IMR-90 (cell line): Measurements from ENCODE around the gene ZBTB39. TPM values are rescaled to one million over a fixed set of nuclear protein-coding genes. Genes with fewer than 3 reads are reported as not detected.

Source experiments
- ATAC-seq: fragments of 200-7000 bp; cut with Tn5 transposase; 2 replicates; pipeline ENCODE4 v1.9.1; 2020; ENCODE audit warnings: low read depth, mild to moderate bottlenecking, moderate library complexity
- BruUV-seq: library from RNA; stranded (reverse); fragments of 400-500 nt; replicated peaks from 2 replicates; lab custom pipeline; 2021; lab: Mats Ljungman, UMichigan
- CTCF ChIA-PET: fragments of 300-600 bp; formaldehyde crosslinking; extraction: SDS; loops from one replicate; lab custom pipeline; 2021; ENCODE audit warnings: antibody characterized with exemption; lab: Yijun Ruan, JAX
- POLR2A ChIA-PET: fragments of 300-600 bp; sonication (Branson Sonifier 250); formaldehyde crosslinking; loops from one replicate; lab custom pipeline; 2022; ENCODE audit warnings: antibody characterized with exemption; ENCODE audit not compliant: unreplicated experiment; lab: Charles Lee
- DNase-seq: peaks from one replicate; pipeline ENCODE4 v3.0.0; 2013
- H2AFZ ChIP-seq: replicated peaks from 2 replicates; pipeline ENCODE3; 2013; ENCODE audit warnings: low read length, mild to moderate bottlenecking; ENCODE audit not compliant: poor library complexity
- H2AK5ac ChIP-seq: 2 replicates; pipeline ENCODE4 v1.6.1; 2013; ENCODE audit warnings: low read depth, low read length, inconsistent platforms
- H2AK9ac ChIP-seq: replicated peaks from 2 replicates; pipeline ENCODE3; 2013; ENCODE audit warnings: mild to moderate bottlenecking, low read depth, low read length, moderate library complexity; ENCODE audit not compliant: poor library complexity
- H2BK120ac ChIP-seq: 2 replicates; pipeline ENCODE4 v1.6.1; 2013; ENCODE audit warnings: low read depth, low read length, inconsistent platforms
- H2BK15ac ChIP-seq: 3 replicates; pipeline ENCODE4 v1.6.1; 2013; ENCODE audit warnings: low read depth, low read length, inconsistent platforms
- H2BK20ac ChIP-seq: 2 replicates; pipeline ENCODE4 v1.6.1; 2013; ENCODE audit warnings: low read depth, mild to moderate bottlenecking, inconsistent platforms, low read length, moderate library complexity
- H2BK5ac ChIP-seq: 2 replicates; pipeline ENCODE4 v1.6.1; 2013; ENCODE audit warnings: mild to moderate bottlenecking, low read depth, low read length, inconsistent platforms; ENCODE audit not compliant: poor library complexity, severe bottlenecking
- H3K14ac ChIP-seq: replicated peaks from 2 replicates; pipeline ENCODE4 v1.6.1; 2013; ENCODE audit warnings: low read depth, low read length, inconsistent platforms
- H3K18ac ChIP-seq: 2 replicates; pipeline ENCODE4 v1.6.1; 2013; ENCODE audit warnings: low read depth, low read length, control low read depth
- H3K23ac ChIP-seq: 2 replicates; pipeline ENCODE4 v1.6.1; 2013; ENCODE audit warnings: low read depth, low read length, inconsistent platforms
- H3K27ac ChIP-seq: 2 replicates; pipeline ENCODE4 v1.5.1; 2013; ENCODE audit warnings: mild to moderate bottlenecking, control low read depth, low read length; ENCODE audit not compliant: insufficient read depth
- H3K27me3 ChIP-seq: 2 replicates; pipeline ENCODE4 v1.6.1; 2013; ENCODE audit warnings: low read length; ENCODE audit not compliant: control insufficient read depth, insufficient read depth
- H3K36me3 ChIP-seq: 2 replicates; pipeline ENCODE4 v1.6.1; 2013; ENCODE audit warnings: low read length, mixed read lengths; ENCODE audit not compliant: control insufficient read depth, insufficient read depth
- H3K4ac ChIP-seq: 2 replicates; pipeline ENCODE4 v1.6.1; 2013; ENCODE audit warnings: low read depth, low read length, inconsistent platforms
- H3K4me1 ChIP-seq: 2 replicates; pipeline ENCODE4 v1.6.1; 2013; ENCODE audit warnings: low read length, mixed read lengths; ENCODE audit not compliant: control insufficient read depth, insufficient read depth
- H3K4me2 ChIP-seq: 2 replicates; pipeline ENCODE4 v1.6.1; 2013; ENCODE audit warnings: low read depth, mild to moderate bottlenecking, control low read depth, low read length, moderate library complexity
- H3K4me3 ChIP-seq: 2 replicates; pipeline ENCODE4 v1.5.1; 2013; ENCODE audit warnings: low read depth, mild to moderate bottlenecking, control low read depth, low read length, moderate library complexity; ENCODE audit not compliant: insufficient read depth
- H3K56ac ChIP-seq: 2 replicates; pipeline ENCODE4 v1.6.1; 2013; ENCODE audit warnings: low read length, inconsistent platforms; ENCODE audit not compliant: insufficient read depth; ENCODE audit errors: extremely low read depth
- H3K79me1 ChIP-seq, 2 experiments: 2 replicates each; pipeline ENCODE4 v1.6.1; 2013; ENCODE audit warnings: low read length in 2 of 2, inconsistent platforms in 1 of 2, low read depth in 1 of 2
- H3K9ac ChIP-seq: 2 replicates; pipeline ENCODE4 v1.6.1; 2013; ENCODE audit warnings: low read depth, low read length, control low read depth
- H3K9me1 ChIP-seq: 2 replicates; pipeline ENCODE4 v1.6.1; 2013; ENCODE audit warnings: low read length, inconsistent platforms; ENCODE audit not compliant: insufficient read depth
- H3K9me3 ChIP-seq: 2 replicates; pipeline ENCODE4 v1.6.1; 2013; ENCODE audit warnings: low read length; ENCODE audit not compliant: control insufficient read depth, insufficient read depth
- H4K20me1 ChIP-seq: 2 replicates; pipeline ENCODE4 v1.6.1; 2013; ENCODE audit warnings: low read length, inconsistent platforms; ENCODE audit not compliant: insufficient read depth
- H4K5ac ChIP-seq: 2 replicates; pipeline ENCODE4 v1.6.1; 2013; ENCODE audit warnings: mild to moderate bottlenecking, low read depth, low read length, control low read depth
- H4K8ac ChIP-seq, 2 experiments: 2 replicates each; pipeline ENCODE4 v1.6.1; 2013; ENCODE audit warnings: low read depth in 2 of 2, low read length in 2 of 2, control low read depth in 1 of 2, inconsistent platforms in 1 of 2
- H4K91ac ChIP-seq: 2 replicates; pipeline ENCODE4 v1.6.1; 2013; ENCODE audit warnings: low read depth, low read length, inconsistent platforms; ENCODE audit not compliant: insufficient read depth
- RFX5 ChIP-seq: IDR thresholded peaks from 2 replicates; pipeline ENCODE4 v1.8.0; 2012; ENCODE audit warnings: low read depth, mild to moderate bottlenecking, low read length, moderate library complexity
- WGBS, 2 experiments: methylation state at CpG; one replicate each; pipeline versions ENCODE4 v1.1.5 to v1.1.7; 2013; ENCODE audit warnings: missing lambda C conversion rate in 2 of 2; ENCODE audit not compliant: insufficient read length in 1 of 2; ENCODE audit errors: extremely low coverage in 2 of 2; 5-methylcytosine and 5-hydroxymethylcytosine counted together
- dilution Hi-C: fragments of 300-500 bp; cut with HindIII; formaldehyde crosslinking; loops from one replicate; pipeline ENCODE4 v1.14.3; 2018; ENCODE audit warnings: low sequenced_read_pairs; ENCODE audit not compliant: unreplicated experiment
- in situ Hi-C: fragments of 300-500 bp; cut with MboI; formaldehyde crosslinking; loops from 3 replicates; pipeline ENCODE4 v1.14.3; 2019; ENCODE audit warnings: low sequenced_read_pairs, inconsistent platforms, mixed read lengths
- intact Hi-C: fragments of 100-400 bp; cut with micrococcal nuclease; formaldehyde crosslinking; loops from 2 replicates; pipeline ENCODE4 v1.10.0; 2022
- polyA plus RNA-seq, 3 experiments: library from polyadenylated mRNA; depleted of rRNA; stranded (reverse); fragments of >200 nt; gene quantifications; 2 replicates each; pipeline ENCODE4 v1.2.3, GENCODE V29; 2012; ENCODE audit warnings: low replicate concordance in 1 of 3
- total RNA-seq: library from RNA; depleted of rRNA; stranded (reverse); fragments of >200 nt; gene quantifications from 2 replicates; pipeline ENCODE4 v1.2.3, GENCODE V29; 2012

Gene ZBTB39
- total and polyA plus RNA-seq, 2 of the 4 experiments (the other 2 are of a cell fraction) = 4.0 to 5.2 TPM

DNA sequence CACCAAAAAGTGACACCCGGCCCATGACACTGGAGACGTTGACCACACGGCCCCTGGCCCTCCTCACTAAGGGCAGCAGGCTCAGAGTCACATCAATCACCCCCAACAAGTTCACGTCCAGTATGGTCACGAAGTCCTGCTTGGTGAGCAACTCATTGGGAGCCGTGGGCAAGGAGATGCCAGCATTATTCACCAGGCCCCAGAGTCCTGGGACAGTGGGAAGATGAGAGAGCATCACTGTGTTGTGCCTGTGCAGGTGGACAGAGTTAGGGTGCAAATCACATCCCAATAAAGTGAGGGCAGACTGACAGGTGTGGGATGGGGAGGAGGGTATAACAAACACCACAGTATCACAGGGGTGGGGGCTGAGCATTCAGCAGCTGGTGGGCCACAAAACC is 51.4 kb downstream of the ZBTB39 start:
- ATAC-seq (no peak), DNase-seq (no peak)
- dilution Hi-C loops = no loop called here
- Histone ChIP-seq H3K9me3 (peaks cover 6% of the 10 kb centered on the region), H3K56ac (no peak overlapping the region), H3K4me3 (no peak overlapping the region), H2BK15ac (no peak overlapping the region), H3K9me1 (0 out of 2 replicates have a peak, but pooled peaks cover 5% of the 10 kb centered on the region), H3K14ac (no peak overlapping the region), H3K23ac (no peak overlapping the region), H3K27me3 (peaks cover 47% of the 10 kb centered on the region), H3K9ac (no peak overlapping the region), H3K4me2 (no peak overlapping the region), H4K8ac (no peak overlapping the region), H3K4ac (no peak overlapping the region), H3K27ac (no peak overlapping the region), H4K5ac (no peak overlapping the region), H2BK120ac (no peak overlapping the region), H2AK5ac (no peak overlapping the region), H2AK9ac (no peak overlapping the region), H3K18ac (no peak overlapping the region), H2BK20ac (no peak overlapping the region), H2BK5ac (no peak overlapping the region), H4K20me1 (no peaks in the 10 kb centered on the region), H3K4me1 (no peaks in the 10 kb centered on the region), H3K79me1 (no peaks in the 10 kb centered on the region), H2AFZ (no peak overlapping the region), H3K36me3 (no peaks in the 10 kb centered on the region), H4K91ac (no peak overlapping the region)
- in situ Hi-C loops = no loop called here
- WGBS, 2 experiments = no CpG with 5 or more reads among the region's 6 CpGs
- no peak for TF ChIP-seq RFX5
- ChIA-PET CTCF (no interaction called here), POLR2A (no interaction called here)
- BruUV-seq = no TSS peak
- intact Hi-C loops = no loop called here
